GM23338 (cell line): Measurements from ENCODE around the gene GPR85. TPM values are rescaled to one million over a fixed set of nuclear protein-coding genes. Genes with fewer than 3 reads are reported as not detected.

Experiments used
- ATAC-seq: fragments of 200-7000 bp; cut with Tn5 transposase; 3 replicates; pipeline ENCODE4 v1.9.1; 2020
- DNase-seq: peaks from one replicate; pipeline ENCODE4 v3.0.0-alpha.2; 2015; ENCODE audit warnings: low spot score
- H2AFZ ChIP-seq: fragments of 200-600 bp; sonication (generic); 2 replicates; pipeline ENCODE4 v1.8.0; 2016; ENCODE audit warnings: antibody characterized with exemption, mild to moderate bottlenecking, moderate library complexity
- H3F3A ChIP-seq: fragments of 200-600 bp; sonication (generic); replicated peaks from 2 replicates; pipeline ENCODE4 v1.8.0; 2017; ENCODE audit warnings: antibody characterized with exemption, mixed run types, low read depth
- H3K27ac ChIP-seq: fragments of 200-600 bp; sonication (generic); 2 replicates; pipeline ENCODE4 v1.6.1; 2016; ENCODE audit warnings: low read depth
- H3K27me3 ChIP-seq: fragments of 200-600 bp; sonication (generic); 2 replicates; pipeline ENCODE4 v1.8.0; 2016; ENCODE audit warnings: mild to moderate bottlenecking, mixed run types, moderate library complexity; ENCODE audit not compliant: insufficient read depth
- H3K36me3 ChIP-seq: fragments of 200-600 bp; sonication (generic); 2 replicates; pipeline ENCODE4 v1.8.0; 2016; ENCODE audit warnings: mild to moderate bottlenecking; ENCODE audit not compliant: insufficient read depth
- H3K4me1 ChIP-seq: fragments of 200-600 bp; sonication (generic); 2 replicates; pipeline ENCODE4 v1.8.0; 2016; ENCODE audit warnings: mild to moderate bottlenecking, moderate library complexity; ENCODE audit not compliant: insufficient read depth
- H3K4me2 ChIP-seq: fragments of 200-600 bp; sonication (generic); 2 replicates; pipeline ENCODE4 v1.7.1; 2017; ENCODE audit warnings: mixed run types
- H3K4me3 ChIP-seq: fragments of 200-600 bp; sonication (generic); 2 replicates; pipeline ENCODE4 v1.6.1; 2016; ENCODE audit warnings: mixed run types
- H3K79me2 ChIP-seq: fragments of 200-600 bp; sonication (generic); replicated peaks from 2 replicates; pipeline ENCODE4 v1.8.0; 2017; ENCODE audit warnings: mild to moderate bottlenecking; ENCODE audit not compliant: insufficient read depth
- H3K9me2 ChIP-seq: fragments of 200-600 bp; sonication (generic); 2 replicates; pipeline ENCODE4 v1.8.0; 2017; ENCODE audit not compliant: insufficient read depth
- H4K20me1 ChIP-seq: fragments of 200-600 bp; sonication (generic); replicated peaks from 2 replicates; pipeline ENCODE4 v1.8.0; 2017; ENCODE audit warnings: mild to moderate bottlenecking; ENCODE audit not compliant: insufficient read depth
- H3K27ac Mint-ChIP-seq: 2 replicates; pipeline ENCODE4 v1.8.0; 2020; ENCODE audit warnings: inconsistent platforms, mild to moderate bottlenecking, moderate library complexity, mixed read lengths
- H3K27me3 Mint-ChIP-seq: 3 replicates; pipeline ENCODE4 v1.8.0; 2022; ENCODE audit warnings: low read depth, mild to moderate bottlenecking, moderate library complexity, mixed read lengths, inconsistent platforms; ENCODE audit not compliant: insufficient read depth, poor library complexity
- H3K36me3 Mint-ChIP-seq: 3 replicates; pipeline ENCODE4 v1.8.0; 2021; ENCODE audit warnings: low read depth, mild to moderate bottlenecking, inconsistent platforms, moderate library complexity, mixed read lengths
- H3K4me1 Mint-ChIP-seq: 3 replicates; pipeline ENCODE4 v1.8.0; 2020; ENCODE audit warnings: mild to moderate bottlenecking, inconsistent platforms, mixed read lengths
- H3K4me3 Mint-ChIP-seq: 3 replicates; pipeline ENCODE4 v1.8.0; 2021; ENCODE audit warnings: moderate library complexity, mild to moderate bottlenecking, inconsistent platforms, mixed read lengths
- H3K9me3 Mint-ChIP-seq: 3 replicates; pipeline ENCODE4 v1.8.0; 2020; ENCODE audit warnings: moderate library complexity, mild to moderate bottlenecking, inconsistent platforms, mixed read lengths
- JUNB ChIP-seq: IDR thresholded peaks from one replicate; pipeline ENCODE4 v1.6.1; 2016; ENCODE audit warnings: antibody characterized with exemption; ENCODE audit not compliant: unreplicated experiment
- NANOG ChIP-seq: IDR thresholded peaks from 2 replicates; pipeline ENCODE4 v1.6.1; 2016; ENCODE audit warnings: antibody characterized with exemption, borderline replicate concordance
- POLR2AphosphoS5 ChIP-seq: IDR thresholded peaks from 2 replicates; pipeline ENCODE4 v1.6.1; 2016; ENCODE audit warnings: antibody characterized with exemption, low read depth
- STAT1 ChIP-seq: IDR thresholded peaks from one replicate; pipeline ENCODE4 v1.6.1; 2016; ENCODE audit warnings: antibody characterized with exemption; ENCODE audit not compliant: unreplicated experiment
- polyA plus RNA-seq: library from polyadenylated mRNA; unstranded; fragments of >200 nt; fragmentation: Nextera tagmentation; extraction: Ambion mirVana; gene quantifications from 2 replicates; pipeline ENCODE4 v1.2.1, GENCODE V29; 2016
- total RNA-seq: library from RNA; depleted of rRNA; stranded (reverse); fragments of >200 nt; shearing (Covaris generic); gene quantifications from 2 replicates; pipeline ENCODE4 v1.2.3, GENCODE V29; 2014
- TF ChIP-seq, protein P1 (sequence below): IDR thresholded peaks from one replicate; pipeline ENCODE4 v1.6.1; 2018; ENCODE audit warnings: antibody characterized with exemption; ENCODE audit not compliant: unreplicated experiment
- TF ChIP-seq, protein P2 (sequence below): fragments of 250-450 bp; sonication (Bioruptor Pico); IDR thresholded peaks from 2 replicates; pipeline ENCODE4 v1.5.0; 2020; ENCODE audit warnings: mild to moderate bottlenecking, moderate library complexity

The GPR85 gene
- total and polyA plus RNA-seq, 2 experiments from 2014 or later, result 0.16 to 0.35 TPM

DNA sequence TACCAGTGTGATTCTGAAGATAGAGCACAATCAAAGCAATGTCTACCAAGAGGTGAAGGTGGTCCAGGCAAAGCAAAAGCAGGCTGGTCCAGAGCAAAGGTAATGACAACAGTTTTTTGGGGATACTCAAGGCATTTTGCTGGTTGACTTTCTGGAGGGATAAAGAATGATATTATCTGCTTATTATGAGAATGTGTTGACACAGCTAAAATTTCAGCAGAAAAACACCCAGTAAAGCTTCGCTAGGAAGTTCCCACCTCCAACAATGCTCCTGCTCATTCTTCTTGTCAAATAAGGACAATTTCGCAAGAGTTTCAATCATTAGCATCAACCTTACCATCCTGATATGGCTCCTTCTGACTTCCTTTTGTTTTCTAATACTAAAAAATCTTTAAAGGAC lies 24.1 kb downstream of the GPR85 start:
- H3K9me3 Mint-ChIP-seq, result no peaks in the 10 kb centered on the region
- no peaks in the 10 kb centered on the region for H3K36me3 Mint-ChIP-seq
- H3F3A ChIP-seq, result no peaks in the 10 kb centered on the region
- TF ChIP-seq, protein P1, sequence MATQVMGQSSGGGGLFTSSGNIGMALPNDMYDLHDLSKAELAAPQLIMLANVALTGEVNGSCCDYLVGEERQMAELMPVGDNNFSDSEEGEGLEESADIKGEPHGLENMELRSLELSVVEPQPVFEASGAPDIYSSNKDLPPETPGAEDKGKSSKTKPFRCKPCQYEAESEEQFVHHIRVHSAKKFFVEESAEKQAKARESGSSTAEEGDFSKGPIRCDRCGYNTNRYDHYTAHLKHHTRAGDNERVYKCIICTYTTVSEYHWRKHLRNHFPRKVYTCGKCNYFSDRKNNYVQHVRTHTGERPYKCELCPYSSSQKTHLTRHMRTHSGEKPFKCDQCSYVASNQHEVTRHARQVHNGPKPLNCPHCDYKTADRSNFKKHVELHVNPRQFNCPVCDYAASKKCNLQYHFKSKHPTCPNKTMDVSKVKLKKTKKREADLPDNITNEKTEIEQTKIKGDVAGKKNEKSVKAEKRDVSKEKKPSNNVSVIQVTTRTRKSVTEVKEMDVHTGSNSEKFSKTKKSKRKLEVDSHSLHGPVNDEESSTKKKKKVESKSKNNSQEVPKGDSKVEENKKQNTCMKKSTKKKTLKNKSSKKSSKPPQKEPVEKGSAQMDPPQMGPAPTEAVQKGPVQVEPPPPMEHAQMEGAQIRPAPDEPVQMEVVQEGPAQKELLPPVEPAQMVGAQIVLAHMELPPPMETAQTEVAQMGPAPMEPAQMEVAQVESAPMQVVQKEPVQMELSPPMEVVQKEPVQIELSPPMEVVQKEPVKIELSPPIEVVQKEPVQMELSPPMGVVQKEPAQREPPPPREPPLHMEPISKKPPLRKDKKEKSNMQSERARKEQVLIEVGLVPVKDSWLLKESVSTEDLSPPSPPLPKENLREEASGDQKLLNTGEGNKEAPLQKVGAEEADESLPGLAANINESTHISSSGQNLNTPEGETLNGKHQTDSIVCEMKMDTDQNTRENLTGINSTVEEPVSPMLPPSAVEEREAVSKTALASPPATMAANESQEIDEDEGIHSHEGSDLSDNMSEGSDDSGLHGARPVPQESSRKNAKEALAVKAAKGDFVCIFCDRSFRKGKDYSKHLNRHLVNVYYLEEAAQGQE, result no peak
- no peak for TF ChIP-seq POLR2AphosphoS5
- TF ChIP-seq STAT1, result no peak
- no peak for TF ChIP-seq NANOG
- TF ChIP-seq, protein P2, sequence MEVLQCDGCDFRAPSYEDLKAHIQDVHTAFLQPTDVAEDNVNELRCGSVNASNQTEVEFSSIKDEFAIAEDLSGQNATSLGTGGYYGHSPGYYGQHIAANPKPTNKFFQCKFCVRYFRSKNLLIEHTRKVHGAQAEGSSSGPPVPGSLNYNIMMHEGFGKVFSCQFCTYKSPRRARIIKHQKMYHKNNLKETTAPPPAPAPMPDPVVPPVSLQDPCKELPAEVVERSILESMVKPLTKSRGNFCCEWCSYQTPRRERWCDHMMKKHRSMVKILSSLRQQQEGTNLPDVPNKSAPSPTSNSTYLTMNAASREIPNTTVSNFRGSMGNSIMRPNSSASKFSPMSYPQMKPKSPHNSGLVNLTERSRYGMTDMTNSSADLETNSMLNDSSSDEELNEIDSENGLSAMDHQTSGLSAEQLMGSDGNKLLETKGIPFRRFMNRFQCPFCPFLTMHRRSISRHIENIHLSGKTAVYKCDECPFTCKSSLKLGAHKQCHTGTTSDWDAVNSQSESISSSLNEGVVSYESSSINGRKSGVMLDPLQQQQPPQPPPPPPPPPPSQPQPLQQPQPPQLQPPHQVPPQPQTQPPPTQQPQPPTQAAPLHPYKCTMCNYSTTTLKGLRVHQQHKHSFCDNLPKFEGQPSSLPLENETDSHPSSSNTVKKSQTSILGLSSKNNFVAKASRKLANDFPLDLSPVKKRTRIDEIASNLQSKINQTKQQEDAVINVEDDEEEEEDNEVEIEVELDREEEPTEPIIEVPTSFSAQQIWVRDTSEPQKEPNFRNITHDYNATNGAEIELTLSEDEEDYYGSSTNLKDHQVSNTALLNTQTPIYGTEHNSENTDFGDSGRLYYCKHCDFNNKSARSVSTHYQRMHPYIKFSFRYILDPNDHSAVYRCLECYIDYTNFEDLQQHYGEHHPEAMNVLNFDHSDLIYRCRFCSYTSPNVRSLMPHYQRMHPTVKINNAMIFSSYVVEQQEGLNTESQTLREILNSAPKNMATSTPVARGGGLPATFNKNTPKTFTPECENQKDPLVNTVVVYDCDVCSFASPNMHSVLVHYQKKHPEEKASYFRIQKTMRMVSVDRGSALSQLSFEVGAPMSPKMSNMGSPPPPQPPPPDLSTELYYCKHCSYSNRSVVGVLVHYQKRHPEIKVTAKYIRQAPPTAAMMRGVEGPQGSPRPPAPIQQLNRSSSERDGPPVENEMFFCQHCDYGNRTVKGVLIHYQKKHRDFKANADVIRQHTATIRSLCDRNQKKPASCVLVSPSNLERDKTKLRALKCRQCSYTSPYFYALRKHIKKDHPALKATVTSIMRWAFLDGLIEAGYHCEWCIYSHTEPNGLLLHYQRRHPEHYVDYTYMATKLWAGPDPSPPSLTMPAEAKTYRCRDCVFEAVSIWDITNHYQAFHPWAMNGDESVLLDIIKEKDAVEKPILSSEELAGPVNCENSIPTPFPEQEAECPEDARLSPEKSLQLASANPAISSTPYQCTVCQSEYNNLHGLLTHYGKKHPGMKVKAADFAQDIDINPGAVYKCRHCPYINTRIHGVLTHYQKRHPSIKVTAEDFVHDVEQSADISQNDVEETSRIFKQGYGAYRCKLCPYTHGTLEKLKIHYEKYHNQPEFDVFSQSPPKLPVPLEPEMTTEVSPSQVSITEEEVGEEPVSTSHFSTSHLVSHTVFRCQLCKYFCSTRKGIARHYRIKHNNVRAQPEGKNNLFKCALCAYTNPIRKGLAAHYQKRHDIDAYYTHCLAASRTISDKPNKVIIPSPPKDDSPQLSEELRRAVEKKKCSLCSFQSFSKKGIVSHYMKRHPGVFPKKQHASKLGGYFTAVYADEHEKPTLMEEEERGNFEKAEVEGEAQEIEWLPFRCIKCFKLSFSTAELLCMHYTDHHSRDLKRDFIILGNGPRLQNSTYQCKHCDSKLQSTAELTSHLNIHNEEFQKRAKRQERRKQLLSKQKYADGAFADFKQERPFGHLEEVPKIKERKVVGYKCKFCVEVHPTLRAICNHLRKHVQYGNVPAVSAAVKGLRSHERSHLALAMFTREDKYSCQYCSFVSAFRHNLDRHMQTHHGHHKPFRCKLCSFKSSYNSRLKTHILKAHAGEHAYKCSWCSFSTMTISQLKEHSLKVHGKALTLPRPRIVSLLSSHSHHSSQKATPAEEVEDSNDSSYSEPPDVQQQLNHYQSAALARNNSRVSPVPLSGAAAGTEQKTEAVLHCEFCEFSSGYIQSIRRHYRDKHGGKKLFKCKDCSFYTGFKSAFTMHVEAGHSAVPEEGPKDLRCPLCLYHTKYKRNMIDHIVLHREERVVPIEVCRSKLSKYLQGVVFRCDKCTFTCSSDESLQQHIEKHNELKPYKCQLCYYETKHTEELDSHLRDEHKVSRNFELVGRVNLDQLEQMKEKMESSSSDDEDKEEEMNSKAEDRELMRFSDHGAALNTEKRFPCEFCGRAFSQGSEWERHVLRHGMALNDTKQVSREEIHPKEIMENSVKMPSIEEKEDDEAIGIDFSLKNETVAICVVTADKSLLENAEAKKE (CRISPR knock-in tag), result no peak
- no peak for TF ChIP-seq JUNB
- no peak overlapping the region for H2AFZ ChIP-seq
- no peaks in the 10 kb centered on the region for H3K4me1 Mint-ChIP-seq
- H3K27me3 ChIP-seq, result peaks cover 7% of the 10 kb centered on the region; the same call in 1 of the 2 replicates
- H4K20me1 ChIP-seq, result no peaks in the 10 kb centered on the region
- no peak overlapping the region for H3K4me3 ChIP-seq
- H3K27ac ChIP-seq, result no peak overlapping the region
- peaks cover 1% of the 10 kb centered on the region for H3K27me3 Mint-ChIP-seq
- ATAC-seq, result no peak
- H3K27ac Mint-ChIP-seq, result no peak overlapping the region
- H3K9me2 ChIP-seq, result no peaks in the 10 kb centered on the region
- no peaks in the 10 kb centered on the region for H3K36me3 ChIP-seq
- no peak overlapping the region for H3K4me3 Mint-ChIP-seq
- H3K4me1 ChIP-seq, result no peaks in the 10 kb centered on the region
- H3K79me2 ChIP-seq, result no peaks in the 10 kb centered on the region
- no peak overlapping the region for H3K4me2 ChIP-seq
- no peak for DNase-seq
